Stimulated activated CD8-positive, alpha-beta memory T cell treated with anti-CD3 and anti-CD28 coated beads, Interleukin-15, amount 100 ng/mL, for 48 hours (primary cell): ENCODE measurements around the gene RGL2.
"Not testable (repeated sequence)": the region's sequence is repeated elsewhere in the genome, so short reads cannot be mapped to it uniquely, and the experiment has no call there.

Source experiments
- DNase-seq, 2 donors: peaks; one replicate each; pipeline ENCODE4 v3.0.0-alpha.2; 2020; ENCODE audit warnings: low read depth in 2 of 2

The RGL2 gene

GRCh38 chr6:33298773-33299236, at the start of gene RGL2:
Gene RGL2, minus strand, starts transcription at chr6:33298942. Its CDS starts 332 bp downstream, at chr6:33298610.
- DNase-seq, result peak in 1 of 2 donors; percentile 21

GRCh38 chr6:33347816-33348215, 49.1 kb upstream of the RGL2 start:
- DNase-seq, result no peak

- not testable (repeated sequence) for DNase-seq
Observed at GRCh38 chr6:33346972-33347371, 48.2 kb upstream of the RGL2 start.

GRCh38 chr6:33344701-33345697, 46.3 kb upstream of the RGL2 start:
- DNase-seq, result peak; percentile 32 to 34

GRCh38 chr6:33343953-33344611, 45.3 kb upstream of the RGL2 start:
- DNase-seq, result no peak

GRCh38 chr6:33343606-33343952, 44.8 kb upstream of the RGL2 start:
- not testable (repeated sequence) for DNase-seq

- no peak for DNase-seq
Observed at GRCh38 chr6:33339193-33339592, 40.5 kb upstream of the RGL2 start.

GRCh38 chr6:33336495-33336894, 37.8 kb upstream of the RGL2 start:
- no peak for DNase-seq

- no peak for DNase-seq
Observed at GRCh38 chr6:33335916-33336315, 37.2 kb upstream of the RGL2 start.

GRCh38 chr6:33333666-33334065, 34.9 kb upstream of the RGL2 start:
- DNase-seq, result no peak

- DNase-seq, result no peak
Observed at GRCh38 chr6:33330736-33331135, 32.0 kb upstream of the RGL2 start.

GRCh38 chr6:33329058-33329457, 30.3 kb upstream of the RGL2 start:
- no peak for DNase-seq

GRCh38 chr6:33324125-33324524, 25.4 kb upstream of the RGL2 start:
- DNase-seq, result no peak

GRCh38 chr6:33323623-33323948, 24.8 kb upstream of the RGL2 start:
- DNase-seq, result no peak

- no peak for DNase-seq
Observed at GRCh38 chr6:33321227-33321626, 22.5 kb upstream of the RGL2 start.

- DNase-seq, result no peak
Observed at GRCh38 chr6:33320315-33321181, 21.8 kb upstream of the RGL2 start.

- no peak for DNase-seq
Observed at GRCh38 chr6:33319939-33320314, 21.2 kb upstream of the RGL2 start.

GRCh38 chr6:33318426-33319073, 19.8 kb upstream of the RGL2 start:
- no peak for DNase-seq

- DNase-seq, result peak; percentile 91
Observed at GRCh38 chr6:33317669-33318425, 19.1 kb upstream of the RGL2 start, which contains the start of gene ZBTB22. Gene ZBTB22, minus strand, starts transcription at chr6:33317744. Its CDS starts 828 bp downstream, at chr6:33316916.

GRCh38 chr6:33317419-33317668, 18.6 kb upstream of the RGL2 start:
- DNase-seq, result no peak
